A375 (cell line): ENCODE results near the gene CTDSP2. TPM values are rescaled to one million over a fixed set of nuclear protein-coding genes. Genes with fewer than 3 reads are reported as not detected.

Experiments used
- small RNA-seq: library from RNA; depleted of rRNA; stranded (forward); fragments of <200 nt; gene quantifications from one replicate; pipeline ENCODE3, GENCODE V24; 2014
- total RNA-seq: library from RNA; depleted of rRNA; stranded (reverse); fragments of >200 nt; shearing (Covaris generic); gene quantifications from 2 replicates; pipeline ENCODE4 v1.2.3, GENCODE V29; 2014; rRNA removed

CTDSP2 gene
- total RNA-seq: 52.2 and 52.6 TPM in 2 replicates

DNA sequence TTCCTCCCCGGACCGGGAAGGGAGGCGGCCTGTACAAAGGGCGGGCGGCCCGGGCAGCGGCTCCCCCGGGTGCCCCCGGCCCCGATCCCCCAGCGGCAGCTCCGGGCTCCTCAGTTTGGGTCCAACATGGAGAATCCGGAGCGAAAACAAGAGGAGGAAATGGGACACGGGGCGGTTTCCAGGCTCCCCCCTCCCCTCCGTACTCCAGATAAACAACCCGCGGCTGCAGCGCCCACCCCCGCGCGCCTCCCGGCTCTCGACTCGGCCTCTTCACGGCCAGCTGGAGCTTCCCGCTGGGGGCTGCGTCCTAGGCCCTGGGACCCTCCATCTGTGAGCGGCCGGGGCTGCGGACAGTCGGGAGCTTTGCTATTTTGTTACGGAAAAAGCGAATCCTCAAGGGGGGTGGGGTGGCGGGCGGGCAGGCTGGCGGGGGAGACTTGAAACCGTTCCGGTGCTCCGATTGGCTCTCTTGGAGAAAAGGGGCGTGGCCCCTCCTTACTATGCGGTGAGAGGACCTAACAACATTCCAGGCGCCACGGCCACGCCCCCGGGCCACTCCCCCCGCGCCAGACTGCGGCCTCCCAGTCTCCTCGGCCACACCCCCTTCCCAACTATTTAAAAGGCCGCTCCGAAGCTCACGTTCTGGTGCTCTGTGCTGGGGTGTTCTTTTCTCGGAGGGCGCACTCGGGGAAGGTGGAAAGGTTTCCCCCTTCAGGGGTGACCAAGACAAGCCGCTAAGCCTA lies at the start of gene CTDSP2:
Gene CTDSP2, minus strand, starts transcription at position 153 of the 743 bp plus-strand sequence. CDS start 294 bp downstream, outside the sequence.

GRCh38 chr12:57782608-57783465 lies 63.7 kb downstream of the CTDSP2 start, which contains the start of gene TSFM:
TSFM (plus strand) TSS chr12:57782787; CDS start chr12:57782802, 15 bp downstream.

GRCh38 chr12:57772429-57773322 lies 73.9 kb downstream of the CTDSP2 start, which contains the start of gene EEF1AKMT3:
EEF1AKMT3 (plus strand) TSS chr12:57772614; CDS start chr12:57772725, 111 bp downstream.

GRCh38 chr12:57771873-57772428 lies 74.6 kb downstream of the CTDSP2 start, which contains the start of gene METTL1:
METTL1 (minus strand) TSS chr12:57772105; CDS start chr12:57772083, 22 bp downstream.

Small RNA genes lying within 50 kb of the gene (small RNA-seq; reads per million reads assigned to genes)
- gene MIR26A2: 0.17 reads per million
- gene RNU6-1083P: not detected

Other genes with a start within 250 kb of the CTDSP2 start
- 28.2 and 32.4 TPM in 2 replicates for gene DTX3, start 241.9 kb downstream of the CTDSP2 start, total RNA-seq
- gene ARHGEF25, start 235.3 kb downstream of the CTDSP2 start, total RNA-seq: 22.6 and 46.8 TPM in 2 replicates
- 25.6 and 26.7 TPM in 2 replicates for gene B4GALNT1, start 213.5 kb downstream of the CTDSP2 start, total RNA-seq
- gene OS9, start 152.6 kb downstream of the CTDSP2 start, total RNA-seq: 135 and 140 TPM in 2 replicates
- gene AGAP2, start 108.0 kb downstream of the CTDSP2 start, total RNA-seq: 2.1 and 2.3 TPM in 2 replicates
- gene TSPAN31, start 101.7 kb downstream of the CTDSP2 start, total RNA-seq: 36.1 and 40.0 TPM in 2 replicates
- gene CDK4, start 94.4 kb downstream of the CTDSP2 start, total RNA-seq: 322 and 387 TPM in 2 replicates
- 10.2 and 11.7 TPM in 2 replicates for gene MARCHF9, start 91.6 kb downstream of the CTDSP2 start, total RNA-seq
- 16.1 and 17.0 TPM in 2 replicates for gene CYP27B1, start 79.7 kb downstream of the CTDSP2 start, total RNA-seq
- 24.6 and 27.6 TPM in 2 replicates for gene METTL1, start 74.6 kb downstream of the CTDSP2 start, total RNA-seq
- gene EEF1AKMT3, start 74.1 kb downstream of the CTDSP2 start, total RNA-seq: 3.0 and 3.3 TPM in 2 replicates
- 49.7 and 53.0 TPM in 2 replicates for gene TSFM, start 63.9 kb downstream of the CTDSP2 start, total RNA-seq
- gene AVIL, start 28.0 kb downstream of the CTDSP2 start, total RNA-seq: 0.72 and 1.6 TPM in 2 replicates
- 8.8 and 10.5 TPM in 2 replicates for gene ATP23, start 94.8 kb upstream of the CTDSP2 start, total RNA-seq